Measurements from ENCODE around the gene CALML6.

GRCh38 chr1:1964811-1965210 lies 49.8 kb downstream of the CALML6 start:
- TF ChIP-seq CTCF (IDR thresholded peaks at IDR 0.05) (no peak), POLR2A (IDR thresholded peaks at IDR 0.05) (no peak)

All from breast epithelium (tissue), 3 donors.